Measurements from ENCODE around the gene HIGD2B. TPM values are rescaled to one million over a fixed set of nuclear protein-coding genes. Genes with fewer than 3 reads are reported as not detected.
"Not testable (repeated sequence)": the region's sequence is repeated elsewhere in the genome, so short reads cannot be mapped to it uniquely, and the experiment has no call there.

Gene HIGD2B
- total and polyA plus RNA-seq, 2 donors from 2014 or later: not detected

DNA sequence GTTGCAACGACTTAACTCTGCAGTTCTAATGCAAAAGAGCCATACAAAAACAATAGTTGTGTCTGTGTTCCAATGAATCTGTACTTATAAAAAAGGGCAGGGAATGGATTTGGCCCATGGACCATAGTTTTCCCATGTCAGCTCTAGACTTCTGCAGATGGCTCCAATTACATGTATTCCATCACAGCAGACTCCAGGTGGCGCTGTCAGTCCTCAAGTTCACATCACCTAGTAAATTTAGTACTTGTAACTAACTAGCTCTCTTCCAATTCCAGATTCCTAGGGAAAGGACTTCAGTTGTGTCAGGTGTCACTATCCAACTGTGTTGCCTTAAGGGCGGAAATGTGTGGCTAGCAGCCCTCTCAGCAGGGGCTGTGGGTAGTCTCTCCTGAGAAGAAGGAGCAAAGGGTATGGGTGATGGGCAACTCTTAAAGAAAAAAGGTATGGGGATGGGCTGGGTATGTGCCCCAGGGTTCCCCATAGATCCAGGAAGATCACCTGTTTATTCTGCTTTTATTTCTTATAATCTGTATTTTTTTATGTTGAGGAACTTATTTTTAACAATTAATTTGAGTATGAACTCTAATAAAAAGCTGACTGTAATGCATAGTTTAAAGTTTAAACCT is 36.2 kb upstream of the HIGD2B start:
- peak; percentile 68 for TF ChIP-seq CTCF (IDR thresholded peaks at IDR 0.05; ENCODE audit: borderline replicate concordance, extremely low read depth, insufficient read depth)

DNA sequence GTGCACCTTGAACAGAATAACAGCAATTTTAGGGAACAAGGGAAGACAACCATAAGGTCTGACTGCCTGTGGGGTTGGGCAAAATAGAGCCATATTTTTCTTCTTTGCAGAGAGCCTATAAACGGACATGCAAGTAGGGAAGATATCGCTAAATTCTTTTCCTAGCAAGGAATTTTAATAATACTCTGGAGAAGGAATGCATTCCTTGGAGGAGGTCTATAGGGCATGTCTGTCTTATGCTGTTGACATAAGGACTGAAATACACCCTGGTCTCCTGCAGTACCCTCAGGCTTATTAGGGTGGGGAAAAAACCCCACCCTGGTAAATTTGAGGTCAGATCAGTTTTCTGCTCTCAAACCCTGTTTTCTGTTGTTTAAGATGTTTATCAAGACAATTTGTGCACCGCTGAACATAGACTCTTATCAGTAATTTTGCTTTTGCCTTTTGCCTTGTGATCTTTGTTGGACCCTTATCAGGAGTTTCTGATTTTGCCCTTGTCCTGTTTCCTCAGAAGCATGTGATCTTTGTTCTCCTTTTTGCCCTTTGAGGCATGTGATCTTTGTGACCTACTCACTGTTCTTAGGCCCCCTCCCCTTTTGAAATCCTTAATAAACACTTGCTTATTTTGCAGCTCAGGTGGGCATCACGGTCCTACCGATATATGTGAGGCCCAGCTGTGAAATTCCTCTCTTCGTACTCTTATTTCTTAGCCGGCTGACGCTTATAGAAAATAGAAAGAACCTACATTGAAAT is 22.7 kb upstream of the HIGD2B start:
- FAIRE-seq; H3K4me1 ChIP-seq (ENCODE audit: control insufficient read depth in 2 of 3, insufficient read depth in 2 of 3, low read depth in 1 of 3, low read length in 3 of 3); intact Hi-C loops (cut with DNase I); H3K27ac ChIP-seq (ENCODE audit: low read depth in 2 of 2, low read length in 2 of 2); H3K4me3 ChIP-seq (ENCODE audit: low read length in 3 of 3); H3K9ac ChIP-seq (ENCODE audit: low read length in 3 of 3); H3K9me3 ChIP-seq (ENCODE audit: control insufficient read depth in 2 of 3, insufficient read depth in 1 of 3, low read length in 3 of 3); H3K27me3 ChIP-seq (ENCODE audit: control insufficient read depth, insufficient read depth, low read length); DNase-seq: not testable (repeated sequence)
- H3K36me3 ChIP-seq (ENCODE audit: control insufficient read depth in 2 of 3, insufficient read depth in 3 of 3, low read length in 3 of 3): peaks cover 0 to 14% (median 6%) of the 10 kb centered on the region in 3 donors

More for the DNA sequence above, 36.2 kb upstream of the HIGD2B start:
- H3K4me3 ChIP-seq (ENCODE audit: low read length in 3 of 3): no peak overlapping the region
- intact Hi-C loops (cut with DNase I): no loop called here
- no peak overlapping the region for H3K27ac ChIP-seq (ENCODE audit: low read depth in 2 of 2, low read length in 2 of 2)
- H3K9ac ChIP-seq (ENCODE audit: low read length in 3 of 3): no peak overlapping the region
- H3K27me3 ChIP-seq (ENCODE audit: control insufficient read depth, insufficient read depth, low read length): no peaks in the 10 kb centered on the region
- peaks cover 0 to 5% (median 0%) of the 10 kb centered on the region in 3 donors for H3K36me3 ChIP-seq (ENCODE audit: control insufficient read depth in 2 of 3, insufficient read depth in 3 of 3, low read length in 3 of 3)
- FAIRE-seq (no peak), DNase-seq (peak in 4 of 5 donors; percentile 58 to 75 (median 72))
- H3K4me1 ChIP-seq (ENCODE audit: control insufficient read depth in 2 of 3, insufficient read depth in 2 of 3, low read depth in 1 of 3, low read length in 3 of 3): peaks cover 0 to 4% (median 0%) of the 10 kb centered on the region in 3 donors
- H3K9me3 ChIP-seq (ENCODE audit: control insufficient read depth in 2 of 3, insufficient read depth in 1 of 3, low read length in 3 of 3): no peaks in the 10 kb centered on the region

DNA sequence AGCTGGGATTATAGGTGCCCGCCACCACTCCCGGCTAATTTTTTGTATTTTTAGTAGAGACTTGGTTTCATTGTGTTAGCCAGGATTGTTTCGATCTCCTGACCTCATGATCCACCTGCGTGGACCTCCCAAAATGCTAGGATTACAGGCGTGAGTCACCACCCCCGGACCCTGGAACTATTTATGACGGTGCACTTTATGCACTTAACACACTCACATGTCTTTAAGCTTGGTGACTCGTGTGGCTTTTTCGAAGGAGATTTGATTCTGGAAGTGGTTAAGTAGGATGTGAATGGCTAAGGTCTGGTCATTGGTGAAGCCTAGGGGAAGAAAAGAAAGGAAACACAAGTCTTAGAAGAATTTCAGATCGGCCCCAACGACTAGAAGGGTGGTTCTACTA is 20.3 kb upstream of the HIGD2B start:
- H3K4me1 ChIP-seq (ENCODE audit: control insufficient read depth in 2 of 3, insufficient read depth in 2 of 3, low read depth in 1 of 3, low read length in 3 of 3): no peaks in the 10 kb centered on the region
- H3K27ac ChIP-seq (ENCODE audit: low read depth in 2 of 2, low read length in 2 of 2): no peak overlapping the region
- no peak overlapping the region for H3K4me3 ChIP-seq (ENCODE audit: low read length in 3 of 3)
- no peak for DNase-seq
- H3K9ac ChIP-seq (ENCODE audit: low read length in 3 of 3): no peak overlapping the region
- TF ChIP-seq CTCF (IDR thresholded peaks at IDR 0.05; ENCODE audit: borderline replicate concordance, extremely low read depth, insufficient read depth): no peak
- no peak for FAIRE-seq
- no peaks in the 10 kb centered on the region for H3K27me3 ChIP-seq (ENCODE audit: control insufficient read depth, insufficient read depth, low read length)
- intact Hi-C loops (cut with DNase I): no loop called here
- peaks cover 0 to 3% (median 0%) of the 10 kb centered on the region in 3 donors for H3K36me3 ChIP-seq (ENCODE audit: control insufficient read depth in 2 of 3, insufficient read depth in 3 of 3, low read length in 3 of 3)
- no peaks in the 10 kb centered on the region for H3K9me3 ChIP-seq (ENCODE audit: control insufficient read depth in 2 of 3, insufficient read depth in 1 of 3, low read length in 3 of 3)

- Histone ChIP-seq H3K9me3 (ENCODE audit: control insufficient read depth in 2 of 3, insufficient read depth in 1 of 3, low read length in 3 of 3) (no peaks in the 10 kb centered on the region), H3K4me1 (ENCODE audit: control insufficient read depth in 2 of 3, insufficient read depth in 2 of 3, low read depth in 1 of 3, low read length in 3 of 3) (no peaks in the 10 kb centered on the region), H3K4me3 (ENCODE audit: low read length in 3 of 3) (no peak overlapping the region), H3K27me3 (ENCODE audit: control insufficient read depth, insufficient read depth, low read length) (no peaks in the 10 kb centered on the region), H3K9ac (ENCODE audit: low read length in 3 of 3) (no peak overlapping the region), H3K27ac (ENCODE audit: low read depth in 2 of 2, low read length in 2 of 2) (no peak overlapping the region), H3K36me3 (ENCODE audit: control insufficient read depth in 2 of 3, insufficient read depth in 3 of 3, low read length in 3 of 3) (no peaks in the 10 kb centered on the region)
- FAIRE-seq: no peak
- no peak for TF ChIP-seq CTCF (IDR thresholded peaks at IDR 0.05; ENCODE audit: borderline replicate concordance, extremely low read depth, insufficient read depth)
- intact Hi-C loops (cut with DNase I): no loop called here
- no peak for DNase-seq
These were observed 14.1 kb upstream of the HIGD2B start for GRCh38 chr15:72700076-72700475.
